K562 (cell line): ENCODE measurements around the gene LPCAT2. TPM values are rescaled to one million over a fixed set of nuclear protein-coding genes. Genes with fewer than 3 reads are reported as not detected.

Experiments used
- ATAC-seq: fragments of 200-7000 bp; cut with Tn5 transposase; 3 replicates; pipeline ENCODE4 v1.9.1; 2020; ENCODE audit warnings: moderate library complexity
- BruUV-seq: library from RNA; stranded (reverse); fragments of 400-500 nt; replicated peaks from 2 replicates; lab custom pipeline; 2021; lab: Mats Ljungman, UMichigan
- CTCF ChIA-PET: fragments of 300-600 bp; formaldehyde crosslinking; extraction: SDS; loops from one replicate; lab custom pipeline; 2021; ENCODE audit warnings: low intra/inter-chr PET ratio; lab: Yijun Ruan, JAX
- POLR2A ChIA-PET: fragments of 300-600, 350-650 bp; sonication (Branson Sonifier 250); formaldehyde crosslinking; extraction: SDS; loops from one replicate; lab custom pipeline; 2021; ENCODE audit warnings: antibody characterized with exemption, inconsistent platforms; lab: Yijun Ruan, JAX
- DNase-seq, 4 experiments: peaks; one replicate each; pipeline versions ENCODE4 v3.0.0 to v3.0.0-alpha.2; 2011 to 2018; ENCODE audit warnings: low spot score in 3 of 4, mixed read lengths in 3 of 4; ENCODE audit errors: extremely low read depth in 1 of 4
- FAIRE-seq: peaks from 2 replicates; lab custom pipeline; 2011; peaks lifted over from hg19 to GRCh38; lab: Jason Lieb, UNC
- H2AFZ ChIP-seq: 2 replicates; pipeline ENCODE4 v1.6.0; 2011; ENCODE audit warnings: low read depth, low read length, control low read depth, inconsistent platforms
- H3K27ac ChIP-seq: fragments of 200-600 bp; 3 replicates; pipeline ENCODE4 v1.8.0; 2011; ENCODE audit warnings: low read depth, mild to moderate bottlenecking, control low read depth, inconsistent platforms, low read length, moderate library complexity, mixed read lengths; ENCODE audit errors: extremely low read depth
- H3K27me3 ChIP-seq, 2 experiments: fragments of 300-600 bp in 1 of 2; 2 replicates in 1 of 2; 3 replicates in 1 of 2; pipeline versions ENCODE4 v1.6.0 to v1.8.0; 2011; ENCODE audit warnings: inconsistent platforms in 2 of 2, low read length in 2 of 2, mild to moderate bottlenecking in 1 of 2, mixed read lengths in 1 of 2, moderate library complexity in 1 of 2; ENCODE audit not compliant: control insufficient read depth in 2 of 2, insufficient read depth in 2 of 2
- H3K36me3 ChIP-seq: fragments of 300-600 bp; 3 replicates; pipeline ENCODE4 v1.8.0; 2011; ENCODE audit warnings: mild to moderate bottlenecking, low read length, inconsistent platforms; ENCODE audit not compliant: control insufficient read depth, insufficient read depth
- H3K4me1 ChIP-seq, 2 experiments: fragments of 200-600 bp in 1 of 2; replicated peaks in 1 of 2; 2 replicates in 1 of 2; 3 replicates in 1 of 2; pipeline versions ENCODE4 v1.5.1 to v1.8.0; 2011; ENCODE audit warnings: inconsistent platforms in 2 of 2, low read length in 2 of 2, mild to moderate bottlenecking in 1 of 2, mixed read lengths in 1 of 2, moderate library complexity in 1 of 2; ENCODE audit not compliant: control insufficient read depth in 2 of 2, insufficient read depth in 2 of 2
- H3K4me2 ChIP-seq: 2 replicates; pipeline ENCODE4 v1.6.1; 2011; ENCODE audit warnings: low read length, control low read depth, inconsistent platforms, mixed read lengths; ENCODE audit not compliant: insufficient read depth
- H3K4me3 ChIP-seq: fragments of 200-600 bp; sonication (generic), shearing (Covaris generic); 2 replicates; pipeline ENCODE4 v1.5.1; 2016; ENCODE audit warnings: control low read depth, inconsistent platforms
- H3K79me2 ChIP-seq: fragments of 200-600 bp; 3 replicates; pipeline ENCODE4 v1.8.0; 2011; ENCODE audit warnings: low read length, inconsistent platforms; ENCODE audit not compliant: control insufficient read depth, insufficient read depth
- H3K9ac ChIP-seq, 2 experiments: 2 replicates each; pipeline versions ENCODE4 v1.6.0 to v1.6.1; 2011; ENCODE audit warnings: low read depth in 2 of 2, low read length in 2 of 2, control low read depth in 1 of 2, inconsistent platforms in 1 of 2, mild to moderate bottlenecking in 1 of 2, mixed read lengths in 1 of 2; ENCODE audit not compliant: insufficient read depth in 1 of 2
- H3K9me1 ChIP-seq: one replicate; pipeline ENCODE4 v1.6.0; 2011; ENCODE audit warnings: inconsistent platforms, mild to moderate bottlenecking, low read length, moderate library complexity; ENCODE audit not compliant: control insufficient read depth, insufficient read depth
- H3K9me3 ChIP-seq: replicated peaks from 2 replicates; pipeline ENCODE4 v1.5.1; 2011; ENCODE audit warnings: low read depth, low read length, inconsistent platforms; ENCODE audit not compliant: control insufficient read depth, insufficient read depth
- H4K20me1 ChIP-seq: replicated peaks from 2 replicates; pipeline ENCODE4 v1.6.1; 2011; ENCODE audit warnings: low read length, inconsistent platforms, mixed read lengths; ENCODE audit not compliant: control insufficient read depth, insufficient read depth
- BRCA1 ChIP-seq, 2 experiments: fragments of 450-650 bp in 1 of 2; sonication (generic) in 1 of 2; formaldehyde crosslinking in 1 of 2; IDR thresholded peaks; 2 replicates each; pipeline versions ENCODE4 v1.5.0 to v1.6.1; 2017 to 2020; ENCODE audit warnings: mild to moderate bottlenecking in 1 of 2, missing genetic modification reagents in 1 of 2
- HNRNPK ChIP-seq: fragments of 200-400 bp; formaldehyde crosslinking; IDR thresholded peaks from one replicate; pipeline ENCODE4 v1.6.1; 2018; ENCODE audit warnings: mild to moderate bottlenecking, low read depth, low read length; ENCODE audit not compliant: poor library complexity, severe bottlenecking
- PREB ChIP-seq: sonication (generic); formaldehyde crosslinking; IDR thresholded peaks from 2 replicates; pipeline ENCODE4 v1.8.1; 2023; ENCODE audit warnings: mild to moderate bottlenecking, missing genetic modification reagents
- RBM17 ChIP-seq: fragments of 200-400 bp; formaldehyde crosslinking; IDR thresholded peaks from 2 replicates; pipeline ENCODE4 v1.6.1; 2017; ENCODE audit warnings: low read depth, mild to moderate bottlenecking, low read length, borderline replicate concordance
- WGBS: fragments of 100-300 bp; shearing (Covaris generic); methylation state at CpG from one replicate; pipeline ENCODE4 v1.1.6; 2016; ENCODE audit warnings: low coverage, mixed read lengths; ENCODE audit not compliant: insufficient coverage; ENCODE audit errors: missing lambda C conversion rate; 5-methylcytosine and 5-hydroxymethylcytosine counted together
- in situ Hi-C: fragments of 300-500 bp; cut with MboI; formaldehyde crosslinking; loops from 4 replicates; pipeline ENCODE4 v1.15.0; 2018; ENCODE audit warnings: inconsistent platforms, mixed read lengths
- intact Hi-C: fragments of 100-400 bp; cut with micrococcal nuclease; formaldehyde crosslinking; loops from 2 replicates; pipeline ENCODE4 v1.14.2; 2022
- polyA plus RNA-seq, 8 experiments: library from polyadenylated mRNA; depleted of rRNA in 4 of 8; stranded (reverse) in 5 of 8; unstranded in 3 of 8; fragments of >200 nt; fragmentation: Nextera tagmentation in 2 of 8; fragmentation: Illumina TruSeq in 1 of 8; extraction: Ambion mirVana in 2 of 8; extraction: Trizol in 1 of 8; gene quantifications; 2 replicates each; pipeline versions ENCODE4 v1.2.1 to v1.2.3, GENCODE V29; 2011 to 2014; ENCODE audit warnings: inconsistent platforms in 1 of 8, missing spikeins in 1 of 8
- total RNA-seq, 7 experiments: library from RNA; depleted of rRNA in 6 of 7; stranded (reverse); fragments of >200 nt in 6 of 7; fragmentation: Illumina TruSeq in 2 of 7; extraction: Trizol in 2 of 7; gene quantifications; 2 replicates each; pipeline versions ENCODE4 v1.2.1 to v1.2.3, GENCODE V29; 2011 to 2021; ENCODE audit warnings: low replicate concordance in 1 of 7

The LPCAT2 gene
- total and polyA plus RNA-seq, 9 of the 15 experiments (the other 6 are each of a cell fraction or from before 2014, with no cell fraction given) = 2.9 to 15.0 (median 7.3) TPM

- H3K9me3 ChIP-seq = no peaks in the 10 kb centered on the region
- no peak overlapping the region for H3K9ac ChIP-seq
- H3K27me3 ChIP-seq = peaks cover 8 to 26% of the 10 kb centered on the region in 2 experiments; a peak in 4 of 5 replicates
- H3K36me3 ChIP-seq = no peaks in the 10 kb centered on the region
- no peaks in the 10 kb centered on the region for H3K79me2 ChIP-seq
- H2AFZ ChIP-seq = no peak overlapping the region
- BruUV-seq = no TSS peak
- TF ChIP-seq BRCA1 (IDR thresholded peaks at IDR 0.05) = no peak
- TF ChIP-seq BRCA1 (CRISPR knock-in tag; IDR thresholded peaks at IDR 0.05) = no peak
- TF ChIP-seq HNRNPK = no peak
- no peak for TF ChIP-seq PREB (CRISPR knock-in tag)
- no peak for TF ChIP-seq RBM17
- no peak overlapping the region for H3K27ac ChIP-seq
- intact Hi-C loops (no loop called here), in situ Hi-C loops (no loop called here)
- no peaks in the 10 kb centered on the region for H3K9me1 ChIP-seq
- no peak overlapping the region for H3K4me3 ChIP-seq
- H4K20me1 ChIP-seq = no peaks in the 10 kb centered on the region
- DNase-seq (no peak), FAIRE-seq (no peak), ATAC-seq (no peak)
- H3K4me1 ChIP-seq = peaks cover 0 to 4% of the 10 kb centered on the region in 2 experiments; a peak in 2 of 5 replicates
- no peak overlapping the region for H3K4me2 ChIP-seq
- WGBS = 5% methylated on average over 22 of the region's 41 CpGs
- CTCF ChIA-PET = no interaction called here
- POLR2A ChIA-PET = interaction anchor here (0.6 kb wide), 1 partner anchor 762 kb away, joined by 3 read pairs; no protein-coding TSS in a partner anchor
Measured at GRCh38 chr16:55479430-55480140, 29.3 kb upstream of the LPCAT2 start.
